ENCODE measurements around the gene SORCS2. TPM values are rescaled to one million over a fixed set of nuclear protein-coding genes. Genes with fewer than 3 reads are reported as not detected.

The SORCS2 gene
- total RNA-seq, 2 donors from 2014 or later = 0.05 to 0.07 TPM

GRCh38 chr4:7458066-7458425 is 265.7 kb downstream of the SORCS2 start:
- no peak for ATAC-seq (replicated peaks in 1 of 2)
- Mint-ChIP-seq H3K27ac (no peak overlapping the region), H3K4me1 (ENCODE audit: low read depth) (no peaks in the 10 kb centered on the region), H3K9me3 (no peaks in the 10 kb centered on the region), H3K27me3 (ENCODE audit: low read depth) (no peaks in the 10 kb centered on the region), H3K4me3 (no peak overlapping the region), H3K36me3 (ENCODE audit: insufficient read depth in 2 of 2) (no peaks in the 10 kb centered on the region)
- no peak for DNase-seq

GRCh38 chr4:7458477-7458876 is 266.1 kb downstream of the SORCS2 start:
- Mint-ChIP-seq H3K27ac (no peak overlapping the region), H3K4me3 (no peak overlapping the region), H3K27me3 (ENCODE audit: low read depth) (no peaks in the 10 kb centered on the region), H3K4me1 (ENCODE audit: low read depth) (no peaks in the 10 kb centered on the region), H3K36me3 (ENCODE audit: insufficient read depth in 2 of 2) (no peaks in the 10 kb centered on the region), H3K9me3 (no peaks in the 10 kb centered on the region)
- no peak for DNase-seq
- ATAC-seq (replicated peaks in 1 of 2) = no peak

- DNase-seq (no peak), ATAC-seq (replicated peaks in 1 of 2) (no peak)
- Mint-ChIP-seq H3K9me3 (no peaks in the 10 kb centered on the region), H3K27ac (no peak overlapping the region), H3K27me3 (ENCODE audit: low read depth) (no peaks in the 10 kb centered on the region), H3K4me1 (ENCODE audit: low read depth) (no peaks in the 10 kb centered on the region), H3K4me3 (no peak overlapping the region), H3K36me3 (ENCODE audit: insufficient read depth in 2 of 2) (no peaks in the 10 kb centered on the region)
These were observed 267.1 kb downstream of the SORCS2 start for GRCh38 chr4:7459471-7459870.

GRCh38 chr4:7460566-7460965 is 268.2 kb downstream of the SORCS2 start:
- ATAC-seq (replicated peaks in 1 of 2) = no peak
- Mint-ChIP-seq H3K27ac (no peak overlapping the region), H3K36me3 (ENCODE audit: insufficient read depth in 2 of 2) (no peaks in the 10 kb centered on the region), H3K27me3 (ENCODE audit: low read depth) (no peaks in the 10 kb centered on the region), H3K4me1 (ENCODE audit: low read depth) (no peaks in the 10 kb centered on the region), H3K4me3 (no peak overlapping the region), H3K9me3 (no peaks in the 10 kb centered on the region)
- no peak for DNase-seq

GRCh38 chr4:7461230-7461629 is 268.9 kb downstream of the SORCS2 start:
- DNase-seq = no peak
- Mint-ChIP-seq H3K36me3 (ENCODE audit: insufficient read depth in 2 of 2) (no peaks in the 10 kb centered on the region), H3K4me1 (ENCODE audit: low read depth) (no peaks in the 10 kb centered on the region), H3K9me3 (no peaks in the 10 kb centered on the region), H3K4me3 (no peak overlapping the region), H3K27ac (no peak overlapping the region), H3K27me3 (ENCODE audit: low read depth) (no peaks in the 10 kb centered on the region)
- ATAC-seq (replicated peaks in 1 of 2) = no peak

GRCh38 chr4:7462509-7462971 is 270.2 kb downstream of the SORCS2 start:
- no peaks in the 10 kb centered on the region for H3K27me3 Mint-ChIP-seq (ENCODE audit: low read depth)
- no peaks in the 10 kb centered on the region for H3K36me3 Mint-ChIP-seq (ENCODE audit: insufficient read depth in 2 of 2)
- H3K27ac Mint-ChIP-seq = no peak overlapping the region
- DNase-seq = no peak
- no peaks in the 10 kb centered on the region for H3K4me1 Mint-ChIP-seq (ENCODE audit: low read depth)
- H3K4me3 Mint-ChIP-seq = no peak overlapping the region
- ATAC-seq (replicated peaks in 1 of 2) = no peak
- H3K9me3 Mint-ChIP-seq = no peaks in the 10 kb centered on the region

- no peaks in the 10 kb centered on the region for H3K9me3 Mint-ChIP-seq
- H3K4me1 Mint-ChIP-seq (ENCODE audit: low read depth) = no peaks in the 10 kb centered on the region
- no peaks in the 10 kb centered on the region for H3K36me3 Mint-ChIP-seq (ENCODE audit: insufficient read depth in 2 of 2)
- H3K27ac Mint-ChIP-seq = no peak overlapping the region
- no peak overlapping the region for H3K4me3 Mint-ChIP-seq
- ATAC-seq (replicated peaks in 1 of 2) = no peak
- no peaks in the 10 kb centered on the region for H3K27me3 Mint-ChIP-seq (ENCODE audit: low read depth)
- no peak for DNase-seq
These were observed 271.4 kb downstream of the SORCS2 start for GRCh38 chr4:7463566-7464258.

- Mint-ChIP-seq H3K4me1 (ENCODE audit: low read depth) (no peaks in the 10 kb centered on the region), H3K27me3 (ENCODE audit: low read depth) (no peaks in the 10 kb centered on the region), H3K27ac (no peak overlapping the region), H3K9me3 (no peaks in the 10 kb centered on the region), H3K4me3 (no peak overlapping the region), H3K36me3 (ENCODE audit: insufficient read depth in 2 of 2) (no peaks in the 10 kb centered on the region)
- ATAC-seq (replicated peaks in 1 of 2) = no peak
- DNase-seq = no peak
These were observed 271.9 kb downstream of the SORCS2 start for GRCh38 chr4:7464259-7464655.

- no peaks in the 10 kb centered on the region for H3K36me3 Mint-ChIP-seq (ENCODE audit: insufficient read depth in 2 of 2)
- H3K4me1 Mint-ChIP-seq (ENCODE audit: low read depth) = no peaks in the 10 kb centered on the region
- no peaks in the 10 kb centered on the region for H3K27me3 Mint-ChIP-seq (ENCODE audit: low read depth)
- ATAC-seq (replicated peaks in 1 of 2) (no peak), DNase-seq (no peak)
- H3K27ac Mint-ChIP-seq = no peak overlapping the region
- H3K9me3 Mint-ChIP-seq = no peaks in the 10 kb centered on the region
- no peak overlapping the region for H3K4me3 Mint-ChIP-seq
These were observed 272.7 kb downstream of the SORCS2 start for GRCh38 chr4:7465017-7465416.

GRCh38 chr4:7466215-7466614 is 273.9 kb downstream of the SORCS2 start:
- no peaks in the 10 kb centered on the region for H3K36me3 Mint-ChIP-seq (ENCODE audit: insufficient read depth in 2 of 2)
- no peaks in the 10 kb centered on the region for H3K27me3 Mint-ChIP-seq (ENCODE audit: low read depth)
- no peak overlapping the region for H3K4me3 Mint-ChIP-seq
- no peak for DNase-seq
- ATAC-seq (replicated peaks in 1 of 2) = no peak
- H3K4me1 Mint-ChIP-seq (ENCODE audit: low read depth) = no peaks in the 10 kb centered on the region
- no peak overlapping the region for H3K27ac Mint-ChIP-seq
- no peaks in the 10 kb centered on the region for H3K9me3 Mint-ChIP-seq

GRCh38 chr4:7466904-7467303 is 274.6 kb downstream of the SORCS2 start:
- Mint-ChIP-seq H3K36me3 (ENCODE audit: insufficient read depth in 2 of 2) (no peaks in the 10 kb centered on the region), H3K27me3 (ENCODE audit: low read depth) (no peaks in the 10 kb centered on the region), H3K4me1 (ENCODE audit: low read depth) (no peaks in the 10 kb centered on the region), H3K27ac (no peak overlapping the region), H3K9me3 (no peaks in the 10 kb centered on the region), H3K4me3 (no peak overlapping the region)
- no peak for DNase-seq
- no peak for ATAC-seq (replicated peaks in 1 of 2)

GRCh38 chr4:7467471-7467870 is 275.1 kb downstream of the SORCS2 start:
- no peak overlapping the region for H3K4me3 Mint-ChIP-seq
- DNase-seq = no peak

GRCh38 chr4:7469023-7469422 is 276.7 kb downstream of the SORCS2 start:
- H3K27ac Mint-ChIP-seq = no peak overlapping the region
- no peak for DNase-seq
- no peaks in the 10 kb centered on the region for H3K9me3 Mint-ChIP-seq
- ATAC-seq (replicated peaks in 1 of 2) = no peak
- H3K4me3 Mint-ChIP-seq = no peak overlapping the region
- H3K4me1 Mint-ChIP-seq (ENCODE audit: low read depth) = no peaks in the 10 kb centered on the region
- no peaks in the 10 kb centered on the region for H3K36me3 Mint-ChIP-seq (ENCODE audit: insufficient read depth in 2 of 2)
- H3K27me3 Mint-ChIP-seq (ENCODE audit: low read depth) = no peaks in the 10 kb centered on the region

More at GRCh38 chr4:7467471-7467870, 275.1 kb downstream of the SORCS2 start:
- H3K27me3 Mint-ChIP-seq (ENCODE audit: low read depth) = no peaks in the 10 kb centered on the region
- ATAC-seq (replicated peaks in 1 of 2) = no peak
- H3K36me3 Mint-ChIP-seq (ENCODE audit: insufficient read depth in 2 of 2) = no peaks in the 10 kb centered on the region
- no peaks in the 10 kb centered on the region for H3K9me3 Mint-ChIP-seq
- no peak overlapping the region for H3K27ac Mint-ChIP-seq
- H3K4me1 Mint-ChIP-seq (ENCODE audit: low read depth) = no peaks in the 10 kb centered on the region

- Mint-ChIP-seq H3K27me3 (ENCODE audit: low read depth) (no peaks in the 10 kb centered on the region), H3K4me1 (ENCODE audit: low read depth) (no peaks in the 10 kb centered on the region), H3K27ac (no peak overlapping the region), H3K4me3 (no peak overlapping the region), H3K9me3 (no peaks in the 10 kb centered on the region), H3K36me3 (ENCODE audit: insufficient read depth in 2 of 2) (no peaks in the 10 kb centered on the region)
- ATAC-seq (replicated peaks in 1 of 2) (no peak), DNase-seq (no peak)
These were observed 277.8 kb downstream of the SORCS2 start for GRCh38 chr4:7470111-7470510.

Data from activated T-cell treated with anti-CD3 and anti-CD28 coated beads, Interleukin-2, amount 50 U/mL, for 72 hours (primary cell).